Uterus (tissue), 2 donors: ENCODE results near the gene LRRC4C.

Experiments
- POLR2A ChIP-seq, 2 donors: fragments of 450-650 bp; IDR thresholded peaks; one replicate each; pipeline ENCODE4 v1.6.1; 2016; ENCODE audit warnings: antibody characterized with exemption in 2 of 2, mild to moderate bottlenecking in 1 of 2, moderate library complexity in 1 of 2
- TF ChIP-seq, protein P1 (sequence below), 4 experiments: fragments of 200-600 bp in 2 of 4; fragments of 450-650 bp in 2 of 4; sonication (generic) in 2 of 4; IDR thresholded peaks; one replicate each; pipeline ENCODE4 v1.5.1; 2016 to 2019; ENCODE audit warnings: antibody characterized with exemption in 4 of 4, mild to moderate bottlenecking in 2 of 4, moderate library complexity in 1 of 4

DNA sequence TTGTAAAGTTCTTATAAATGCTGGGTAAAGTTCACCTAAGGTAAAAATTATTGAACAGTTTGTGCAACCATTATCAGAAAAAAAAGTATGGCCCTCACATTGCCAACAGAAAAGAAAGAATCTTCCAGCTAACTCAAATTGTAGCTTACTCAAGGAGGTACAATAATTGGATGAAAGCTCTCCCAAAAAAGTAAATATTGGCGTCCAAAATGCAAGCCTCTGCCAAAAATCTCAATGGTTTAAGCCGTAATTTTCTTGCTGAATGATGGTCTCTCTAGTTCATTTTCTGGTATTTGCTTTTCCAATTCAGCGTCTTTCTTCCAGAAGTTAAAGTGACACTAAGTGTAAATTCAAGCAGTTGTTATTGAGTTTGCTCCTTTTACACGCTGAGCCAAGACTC lies 727.3 kb downstream of the LRRC4C start:
- TF ChIP-seq, protein P1, sequence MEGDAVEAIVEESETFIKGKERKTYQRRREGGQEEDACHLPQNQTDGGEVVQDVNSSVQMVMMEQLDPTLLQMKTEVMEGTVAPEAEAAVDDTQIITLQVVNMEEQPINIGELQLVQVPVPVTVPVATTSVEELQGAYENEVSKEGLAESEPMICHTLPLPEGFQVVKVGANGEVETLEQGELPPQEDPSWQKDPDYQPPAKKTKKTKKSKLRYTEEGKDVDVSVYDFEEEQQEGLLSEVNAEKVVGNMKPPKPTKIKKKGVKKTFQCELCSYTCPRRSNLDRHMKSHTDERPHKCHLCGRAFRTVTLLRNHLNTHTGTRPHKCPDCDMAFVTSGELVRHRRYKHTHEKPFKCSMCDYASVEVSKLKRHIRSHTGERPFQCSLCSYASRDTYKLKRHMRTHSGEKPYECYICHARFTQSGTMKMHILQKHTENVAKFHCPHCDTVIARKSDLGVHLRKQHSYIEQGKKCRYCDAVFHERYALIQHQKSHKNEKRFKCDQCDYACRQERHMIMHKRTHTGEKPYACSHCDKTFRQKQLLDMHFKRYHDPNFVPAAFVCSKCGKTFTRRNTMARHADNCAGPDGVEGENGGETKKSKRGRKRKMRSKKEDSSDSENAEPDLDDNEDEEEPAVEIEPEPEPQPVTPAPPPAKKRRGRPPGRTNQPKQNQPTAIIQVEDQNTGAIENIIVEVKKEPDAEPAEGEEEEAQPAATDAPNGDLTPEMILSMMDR (IDR thresholded peaks at IDR 0.05) = no peak
- no peak for TF ChIP-seq POLR2A (IDR thresholded peaks at IDR 0.05)
